WTC11 (cell line): ENCODE data around the gene CFAP300. TPM values are rescaled to one million over a fixed set of nuclear protein-coding genes. Genes with fewer than 3 reads are reported as not detected.

Experiments
- ATAC-seq: fragments of 200-7000 bp; cut with Tn5 transposase; 2 replicates; pipeline ENCODE4 v1.10.0; 2021; ENCODE audit warnings: mild to moderate bottlenecking, moderate library complexity
- CTCF ChIA-PET: fragments of 300-600 bp; sonication (Branson Sonifier 250); formaldehyde crosslinking; loops from one replicate; lab custom pipeline; 2021; ENCODE audit warnings: antibody characterized with exemption; lab: Charles Lee
- POLR2A ChIA-PET: fragments of 350-600 bp; sonication (Branson Sonifier 250); formaldehyde crosslinking; loops from one replicate; lab custom pipeline; 2021; ENCODE audit warnings: antibody characterized with exemption; lab: Charles Lee
- DNase-seq: peaks from one replicate; pipeline ENCODE4 v3.0.0; 2021; ENCODE audit warnings: low spot score
- H3K27ac Mint-ChIP-seq: 2 replicates; pipeline ENCODE4 v1.8.0; 2021; ENCODE audit warnings: mixed read lengths
- H3K27me3 Mint-ChIP-seq: 2 replicates; pipeline ENCODE4 v1.8.0; 2021; ENCODE audit warnings: low read depth, mild to moderate bottlenecking, moderate library complexity, mixed read lengths
- H3K36me3 Mint-ChIP-seq: 2 replicates; pipeline ENCODE4 v1.8.0; 2021; ENCODE audit warnings: mixed read lengths
- H3K4me1 Mint-ChIP-seq: 2 replicates; pipeline ENCODE4 v1.8.0; 2022; ENCODE audit warnings: mixed read lengths
- H3K4me3 Mint-ChIP-seq: 2 replicates; pipeline ENCODE4 v1.8.0; 2021; ENCODE audit warnings: mild to moderate bottlenecking, moderate library complexity, mixed read lengths
- H3K9me3 Mint-ChIP-seq: 2 replicates; pipeline ENCODE4 v1.8.0; 2021; ENCODE audit warnings: mixed read lengths
- CDX4 ChIP-seq: fragments of 250-450 bp; sonication (Bioruptor Pico); IDR thresholded peaks from 2 replicates; pipeline ENCODE4 v1.9.0; 2021; ENCODE audit warnings: moderate library complexity, mild to moderate bottlenecking, inconsistent platforms, borderline replicate concordance
- CREB1 ChIP-seq: sonication (generic); formaldehyde crosslinking; IDR thresholded peaks from 2 replicates; pipeline ENCODE4 v1.8.0; 2023; ENCODE audit warnings: mild to moderate bottlenecking, missing genetic modification reagents
- ERG ChIP-seq: fragments of 250-450 bp; sonication (Bioruptor Pico); IDR thresholded peaks from 2 replicates; pipeline ENCODE4 v1.8.0; 2021; ENCODE audit warnings: mild to moderate bottlenecking
- FOXK1 ChIP-seq: sonication (generic); formaldehyde crosslinking; IDR thresholded peaks from 2 replicates; pipeline ENCODE4 v1.8.0; 2022; ENCODE audit warnings: mild to moderate bottlenecking, moderate library complexity, missing genetic modification reagents
- GTF2I ChIP-seq: fragments of 250-450 bp; sonication (Bioruptor Pico); conservative IDR thresholded peaks from 2 replicates; pipeline ENCODE4 v1.4.0; 2021; ENCODE audit warnings: mild to moderate bottlenecking
- HMGA2 ChIP-seq: fragments of 250-450 bp; sonication (Bioruptor Pico); IDR thresholded peaks from 2 replicates; pipeline ENCODE4 v1.4.0; 2021; ENCODE audit warnings: mild to moderate bottlenecking, moderate library complexity
- KAT7 ChIP-seq: sonication (generic); formaldehyde crosslinking; IDR thresholded peaks from 2 replicates; pipeline ENCODE4 v1.8.1; 2023; ENCODE audit warnings: missing genetic modification reagents, mild to moderate bottlenecking, borderline replicate concordance
- MAX ChIP-seq: sonication (generic); formaldehyde crosslinking; IDR thresholded peaks from 2 replicates; pipeline ENCODE4 v1.8.0; 2022; ENCODE audit warnings: mild to moderate bottlenecking, missing genetic modification reagents
- MLX ChIP-seq: sonication (generic); formaldehyde crosslinking; IDR thresholded peaks from 2 replicates; pipeline ENCODE4 v1.8.1; 2023; ENCODE audit warnings: mild to moderate bottlenecking, missing genetic modification reagents, moderate library complexity
- NR2C2 ChIP-seq: sonication (generic); formaldehyde crosslinking; IDR thresholded peaks from 2 replicates; pipeline ENCODE4 v1.8.0; 2022; ENCODE audit warnings: mild to moderate bottlenecking, missing genetic modification reagents
- SP1 ChIP-seq: sonication (generic); formaldehyde crosslinking; conservative IDR thresholded peaks from 2 replicates; pipeline ENCODE4 v1.8.1; 2022; ENCODE audit warnings: missing genetic modification reagents
- TEAD1 ChIP-seq: sonication (generic); formaldehyde crosslinking; IDR thresholded peaks from 2 replicates; pipeline ENCODE4 v1.8.0; 2022; ENCODE audit warnings: mild to moderate bottlenecking, missing genetic modification reagents
- USF2 ChIP-seq: sonication (generic); formaldehyde crosslinking; IDR thresholded peaks from 2 replicates; pipeline ENCODE4 v1.8.1; 2023; ENCODE audit warnings: mild to moderate bottlenecking, missing genetic modification reagents, moderate library complexity
- ZBTB21 ChIP-seq: sonication (generic); formaldehyde crosslinking; IDR thresholded peaks from 2 replicates; pipeline ENCODE4 v1.8.1; 2023; ENCODE audit warnings: mild to moderate bottlenecking, missing genetic modification reagents, borderline replicate concordance
- ZNF121 ChIP-seq: sonication (generic); formaldehyde crosslinking; IDR thresholded peaks from 2 replicates; pipeline ENCODE4 v1.8.0; 2023; ENCODE audit warnings: missing genetic modification reagents
- ZNF512 ChIP-seq: sonication (generic); formaldehyde crosslinking; IDR thresholded peaks from 2 replicates; pipeline ENCODE4 v1.8.1; 2022; ENCODE audit warnings: missing genetic modification reagents, borderline replicate concordance
- ZNF532 ChIP-seq: fragments of 250-450 bp; sonication (Bioruptor Pico); IDR thresholded peaks from 2 replicates; pipeline ENCODE4 v1.9.0; 2021; ENCODE audit warnings: mild to moderate bottlenecking, borderline replicate concordance
- total RNA-seq: library from RNA; stranded (reverse); gene quantifications from 3 replicates; pipeline ENCODE4 v1.2.3, GENCODE V29; 2021

CFAP300 gene
- total RNA-seq, 1 experiment from 2014 or later, result 1.1 TPM

GRCh38 chr11:102114032-102114431 is 66.8 kb downstream of the CFAP300 start:
- ChIA-PET CTCF (interaction anchor here (0.9 to 1.0 kb wide), 2 partner anchors 53 to 155 kb away, joined by 5 read pairs; no protein-coding TSS in a partner anchor), POLR2A (no interaction called here)
- Mint-ChIP-seq H3K4me3 (peak overlapping the region; percentile 50), H3K27me3 (no peaks in the 10 kb centered on the region), H3K27ac (peak overlapping the region; percentile 90), H3K9me3 (no peaks in the 10 kb centered on the region)
- TF ChIP-seq HMGA2 (CRISPR knock-in tag) (no peak), CDX4 (no peak), NR2C2 (CRISPR knock-in tag) (no peak), ZNF512 (CRISPR knock-in tag) (no peak), ERG (CRISPR knock-in tag) (no peak), TEAD1 (CRISPR knock-in tag) (no peak), ZNF121 (CRISPR knock-in tag) (no peak), KAT7 (CRISPR knock-in tag) (no peak), MAX (CRISPR knock-in tag) (no peak), ZBTB21 (CRISPR knock-in tag) (no peak), GTF2I (CRISPR knock-in tag) (no peak), ZNF532 (CRISPR knock-in tag) (no peak), CREB1 (CRISPR knock-in tag) (no peak), USF2 (CRISPR knock-in tag) (no peak), SP1 (no peak), FOXK1 (no peak), MLX (CRISPR knock-in tag) (no peak)
- TF ChIP-seq, all 79 proteins: peak for 0
- H3K4me1 Mint-ChIP-seq, result peaks cover 69% of the 10 kb centered on the region
- DNase-seq (no peak), ATAC-seq (no peak)
- H3K36me3 Mint-ChIP-seq, result peaks cover 6% of the 10 kb centered on the region
